ENCODE data around the gene KIF17.
A peak's percentile ranks its signal among the peaks of the same experiment; 100 is the strongest.

GRCh38 chr1:20702416-20702815 is 15.4 kb downstream of the KIF17 start:
- peak; percentile 28 for TF ChIP-seq CTCF (IDR thresholded peaks at IDR 0.05; ENCODE audit: low read depth, low read length, poor library complexity, severe bottlenecking)
- no peak for TF ChIP-seq EZH2phosphoT487 (IDR thresholded peaks at IDR 0.05; ENCODE audit: borderline replicate concordance, low read length)

All from DOHH2 (cell line).